ENCODE data around the gene EVC2. TPM values are rescaled to one million over a fixed set of nuclear protein-coding genes. Genes with fewer than 3 reads are reported as not detected.

EVC2 gene
- total RNA-seq, 1 donor from 2014 or later: 4.0 TPM

DNA sequence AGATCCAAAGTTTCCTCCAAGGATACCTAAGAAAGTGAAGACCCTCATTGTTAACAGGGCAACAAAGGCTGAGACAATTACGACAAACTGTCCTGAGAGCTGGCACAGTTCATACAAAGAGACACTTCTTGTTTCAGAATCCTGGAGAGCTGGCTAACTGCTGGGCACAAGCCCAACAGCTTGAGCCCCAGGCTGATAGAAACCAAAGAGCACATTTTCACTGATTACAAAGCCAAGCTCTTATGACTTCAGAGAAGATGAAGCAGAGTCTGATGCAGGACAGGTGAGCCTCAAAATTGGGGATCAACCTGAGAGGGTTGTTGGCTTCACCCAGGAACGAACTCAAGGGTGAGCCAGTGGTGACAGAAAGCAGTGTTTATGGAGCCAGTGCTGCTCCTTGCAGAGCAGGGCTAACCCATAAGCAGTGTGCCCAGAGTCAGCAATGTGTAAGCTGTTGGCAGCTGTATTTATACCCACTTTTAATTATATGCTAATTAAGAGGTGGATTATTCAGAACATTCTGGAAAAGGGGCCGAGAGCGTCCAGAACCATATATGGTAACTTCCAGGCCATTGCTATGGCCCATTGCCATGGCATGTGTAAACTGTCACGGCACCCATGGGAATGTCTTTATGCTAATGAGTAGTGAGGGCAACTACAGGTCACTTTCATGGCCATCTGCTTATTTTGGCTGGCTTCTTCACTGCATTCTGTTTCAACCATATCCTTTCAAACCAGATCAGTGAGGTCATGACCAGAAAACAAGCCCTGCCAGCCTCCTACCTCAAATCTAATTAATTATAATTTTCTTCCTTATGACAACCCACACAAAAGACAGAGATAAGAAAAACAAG lies 183.7 kb downstream of the EVC2 start:
- no peak for DNase-seq (ENCODE audit: low spot score)

GRCh38 chr4:5517372-5517771 lies 191.0 kb downstream of the EVC2 start:
- no peak for DNase-seq (ENCODE audit: low spot score)

DNA sequence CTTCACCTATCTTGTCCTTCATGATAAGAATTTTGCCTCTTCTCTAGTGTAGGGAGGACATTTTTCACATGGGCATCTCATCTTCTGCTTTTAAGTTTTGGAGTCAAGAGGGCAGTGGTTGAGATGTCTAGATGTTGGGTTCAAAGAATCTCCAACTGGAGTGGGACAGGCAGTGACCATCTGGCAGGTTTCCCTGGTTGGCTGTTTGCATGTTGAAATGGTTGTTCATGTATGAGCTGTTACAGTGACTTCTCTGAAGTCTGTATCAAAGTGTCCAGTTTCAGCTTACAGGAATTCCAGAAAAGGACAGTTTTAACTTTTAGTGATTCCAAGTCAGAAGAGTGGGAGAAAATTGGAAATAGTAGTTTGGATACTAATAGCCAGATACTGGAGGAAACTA lies 192.7 kb downstream of the EVC2 start:
- no peak for DNase-seq (ENCODE audit: low spot score)

Other genes with a start within 250 kb of the EVC2 start
- gene EVC, start 2.6 kb upstream of the EVC2 start, total RNA-seq: 16.6 TPM
- gene CRMP1, start 184.5 kb upstream of the EVC2 start, total RNA-seq: 0.16 TPM